HG02759 (cell line): ENCODE measurements around the gene MTCP1.

ENCODE experiments used
- ATAC-seq: cut with Tn5 transposase; IDR thresholded peaks from one replicate; pipeline ENCODE4 v1.9.1; 2021; ENCODE audit warnings: mild to moderate bottlenecking, moderate library complexity; ENCODE audit not compliant: unreplicated experiment

The MTCP1 gene, protein sequence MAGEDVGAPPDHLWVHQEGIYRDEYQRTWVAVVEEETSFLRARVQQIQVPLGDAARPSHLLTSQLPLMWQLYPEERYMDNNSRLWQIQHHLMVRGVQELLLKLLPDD

GRCh38 chrX:155070975-155071693 lies at the start of gene MTCP1, which contains the start of the genes BRCC3 and CMC4:
TSS of gene MTCP1 (minus strand) at chrX:155071136. CDS start at chrX:155066010, 5,126 bp downstream.
TSS of gene BRCC3 (plus strand) at chrX:155071508. CDS start at chrX:155071528, 20 bp downstream.
TSS of gene CMC4 (minus strand) at chrX:155071136. CDS start at chrX:155064023, 7,113 bp downstream.
- peak; percentile 92 for ATAC-seq

- no peak for ATAC-seq
These were observed 44.4 kb upstream of the MTCP1 start for GRCh38 chrX:155115174-155115819.

- no peak for ATAC-seq
These were observed 42.2 kb upstream of the MTCP1 start for GRCh38 chrX:155113097-155113496.

DNA sequence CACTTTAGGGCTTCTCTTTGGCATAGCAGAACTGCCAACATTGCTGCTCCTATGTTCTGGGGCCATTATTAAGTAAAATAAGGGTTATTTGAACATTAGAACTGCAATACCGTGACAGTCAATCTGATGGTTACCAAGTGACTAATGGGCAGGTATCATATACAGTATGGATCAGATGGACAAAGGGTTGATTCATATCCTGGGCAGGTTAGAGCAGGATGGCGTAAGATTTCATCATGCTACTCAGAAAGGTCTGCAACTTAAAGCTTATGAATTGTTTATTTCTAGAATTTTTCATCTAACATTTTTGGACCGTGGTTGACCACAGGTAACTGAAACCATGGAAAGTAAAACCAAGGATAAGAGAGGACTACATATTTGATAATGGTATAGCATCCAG lies 41.2 kb upstream of the MTCP1 start:
- no peak for ATAC-seq

DNA sequence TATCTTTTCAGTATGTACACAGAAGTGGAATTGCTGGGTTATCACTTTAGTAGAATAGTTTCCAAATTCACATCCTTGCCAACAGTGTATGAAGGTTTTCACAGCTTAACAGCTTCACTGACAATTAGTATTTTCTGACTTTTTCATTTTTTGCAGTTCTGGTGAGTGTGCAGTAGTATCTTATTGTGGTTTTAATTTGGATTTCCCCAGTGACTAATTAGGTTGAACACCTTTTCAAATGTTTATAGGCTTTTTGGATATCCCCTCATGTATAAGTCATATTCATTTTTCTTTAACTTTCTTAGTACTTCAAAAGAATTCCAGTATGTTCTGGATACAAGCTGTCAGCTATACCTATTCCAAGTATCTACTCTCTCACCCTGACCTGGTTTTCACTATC lies 37.5 kb upstream of the MTCP1 start:
- ATAC-seq: no peak

DNA sequence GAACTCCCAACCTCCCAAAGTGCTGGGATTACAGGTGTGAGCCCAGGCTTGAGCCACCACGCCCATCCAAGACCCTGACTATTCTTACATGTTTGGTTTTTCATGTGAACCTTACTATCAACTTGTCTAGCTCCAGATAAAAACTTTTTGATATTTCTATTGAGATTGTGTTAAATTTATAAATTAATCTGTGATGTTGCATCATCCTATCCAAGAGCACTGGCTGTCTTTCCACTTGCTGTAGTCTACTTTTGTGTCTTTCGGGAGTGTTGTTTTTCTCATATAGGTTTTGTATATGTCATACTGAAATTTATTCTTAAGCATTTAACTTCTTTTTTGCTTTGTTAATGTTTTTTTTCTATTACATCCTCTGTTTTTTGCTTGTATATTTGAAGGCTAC lies 35.0 kb upstream of the MTCP1 start:
- no peak for ATAC-seq

DNA sequence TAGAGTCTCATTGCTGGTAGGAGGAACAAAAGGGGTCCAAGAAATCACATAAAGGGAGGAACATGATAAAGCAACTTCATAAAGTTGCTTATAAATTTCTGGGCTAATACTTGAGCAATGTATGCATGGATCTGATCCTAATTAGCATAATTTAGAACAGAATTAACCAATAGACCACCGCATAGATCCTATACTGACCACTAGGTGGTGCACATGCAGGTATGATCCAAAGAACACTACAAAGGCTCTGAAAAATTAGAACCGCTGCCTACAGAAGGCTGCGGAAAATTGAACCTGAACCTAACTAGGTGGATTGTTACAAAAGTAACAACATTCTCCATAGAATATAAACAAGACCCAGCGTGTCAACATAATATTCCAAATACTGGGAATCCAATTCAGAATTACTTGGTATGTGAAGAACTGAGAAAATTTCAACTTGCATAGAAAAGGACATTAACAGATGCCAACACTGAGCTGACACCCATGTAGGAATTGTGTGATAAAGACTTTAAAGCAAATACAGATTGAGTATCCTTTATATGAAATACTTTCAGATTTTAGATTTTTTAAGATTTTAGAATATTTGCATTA lies 23.6 kb upstream of the MTCP1 start:
- no peak for ATAC-seq

- ATAC-seq: no peak
These were observed 16.2 kb upstream of the MTCP1 start for GRCh38 chrX:155086961-155087735.

DNA sequence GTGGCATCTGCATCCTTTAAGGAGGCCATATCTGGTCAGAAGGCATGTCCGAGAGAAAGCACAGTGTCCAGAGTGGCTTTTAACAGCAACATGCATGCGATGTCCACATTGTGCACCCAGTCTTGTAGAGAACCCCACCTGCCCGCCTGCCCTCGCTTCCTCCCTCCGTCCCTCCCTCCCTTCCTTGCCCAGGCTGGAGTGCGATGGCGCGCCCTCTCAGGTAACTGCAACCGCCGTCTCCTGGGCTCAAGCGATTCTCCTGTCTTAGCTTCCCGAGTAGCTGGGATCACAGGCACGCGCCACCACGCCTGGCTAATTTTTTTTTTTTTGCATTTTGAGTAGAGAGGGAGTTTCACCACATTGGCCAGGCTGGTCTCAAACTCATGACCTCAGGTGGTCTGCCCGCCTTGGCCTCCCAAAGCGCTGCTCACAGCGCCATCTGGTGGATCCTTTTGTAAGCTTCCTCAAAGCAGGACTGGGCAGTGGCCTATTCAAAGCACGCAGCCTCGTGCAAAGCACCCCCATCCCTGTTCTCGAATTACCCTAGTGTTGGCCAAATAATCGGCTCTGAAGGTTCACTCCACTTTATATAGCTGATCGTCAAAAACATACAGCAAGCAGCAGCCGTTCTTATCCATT lies 15.4 kb upstream of the MTCP1 start:
- ATAC-seq: no peak

DNA sequence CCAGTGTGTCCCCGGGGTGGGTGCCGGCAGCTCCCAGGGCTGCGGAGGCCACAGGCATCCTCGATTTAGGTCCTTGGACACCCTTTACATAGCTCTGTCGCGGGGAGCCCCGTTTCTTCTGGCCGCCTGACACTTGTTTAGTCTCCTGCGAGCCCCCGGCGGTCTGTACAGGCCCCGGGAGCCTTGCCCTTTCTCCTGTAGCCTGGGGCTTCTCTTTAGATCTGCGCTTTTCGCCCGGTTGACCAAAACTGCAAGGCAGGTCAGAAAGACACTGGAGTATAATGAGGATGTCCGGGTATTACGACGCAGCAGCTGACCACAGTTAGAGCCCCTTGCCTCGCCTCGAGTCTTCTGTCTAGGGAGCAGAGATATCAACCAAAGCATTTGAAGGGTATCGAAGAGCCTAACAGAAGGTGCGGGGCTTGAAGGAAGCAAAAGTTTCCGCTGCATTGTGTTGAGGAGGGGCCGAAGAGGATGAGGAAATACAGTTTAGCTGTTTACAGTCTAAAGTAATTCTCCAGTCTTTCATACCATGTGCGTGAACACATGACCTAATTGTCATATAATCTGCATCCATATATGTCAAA lies 851 bp upstream of the MTCP1 start:
- ATAC-seq: peak; percentile 16

- ATAC-seq: peak; percentile 24
These were observed 317 bp downstream of the MTCP1 start for GRCh38 chrX:155070663-155070974.

DNA sequence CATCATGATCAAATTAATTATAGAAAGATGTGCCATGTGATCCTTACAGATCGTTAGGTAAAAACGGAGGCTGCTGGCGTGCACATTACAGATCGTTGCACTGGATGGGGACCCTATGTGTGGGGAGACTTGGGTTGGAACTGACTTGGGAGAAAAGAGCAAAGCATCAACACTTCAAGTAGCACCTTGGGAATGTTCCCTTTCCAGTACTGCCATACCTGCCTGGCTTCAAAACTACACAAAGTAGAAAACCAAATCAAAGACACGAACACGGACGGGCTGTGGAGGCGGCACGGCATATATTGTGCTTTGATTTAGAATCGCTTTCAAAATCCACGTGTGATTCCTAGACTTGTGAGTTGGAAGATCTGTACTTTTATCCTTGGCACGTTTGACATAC lies 898 bp downstream of the MTCP1 start:
- ATAC-seq: no peak

GRCh38 chrX:155069414-155069813 lies 1.5 kb downstream of the MTCP1 start:
- ATAC-seq: no peak

DNA sequence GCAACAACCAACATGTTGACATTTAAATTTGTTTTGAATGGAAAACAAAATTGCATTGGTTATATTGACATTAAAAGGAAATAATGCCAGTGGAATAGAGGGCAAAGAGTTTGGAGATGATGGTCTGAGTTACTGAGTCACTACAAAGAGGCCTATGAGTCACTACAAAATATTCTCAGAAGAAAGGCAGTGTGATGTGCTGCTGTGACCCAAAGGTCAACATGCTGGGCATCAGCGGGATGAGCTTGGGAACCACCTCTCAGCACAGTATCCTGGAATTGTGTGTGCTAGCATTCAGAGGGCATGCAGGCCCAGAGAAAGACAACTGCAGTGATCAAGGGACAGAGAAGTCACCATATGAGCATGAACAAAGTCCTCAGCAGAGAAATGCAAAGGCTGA lies 2.8 kb downstream of the MTCP1 start:
- no peak for ATAC-seq

GRCh38 chrX:155065035-155065734 lies 5.8 kb downstream of the MTCP1 start:
- ATAC-seq: no peak

DNA sequence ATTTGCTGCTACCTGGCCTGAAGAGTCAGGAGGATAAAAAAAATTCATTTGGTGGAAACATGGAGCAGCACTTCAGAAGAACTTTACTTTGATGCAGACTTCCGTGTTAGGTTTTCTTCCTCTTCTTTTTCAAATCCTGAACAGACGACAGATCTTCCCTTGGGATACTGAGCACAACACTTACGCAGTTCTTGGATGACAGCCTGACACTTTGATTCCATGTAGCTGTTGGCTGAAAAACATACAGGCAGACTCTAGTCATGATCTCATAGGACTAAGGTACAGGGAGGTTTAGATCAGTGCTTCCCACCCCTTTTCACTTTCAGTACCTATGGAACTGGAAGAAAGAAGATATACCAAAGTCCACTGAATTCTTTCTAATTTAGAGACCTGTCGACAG lies 9.2 kb downstream of the MTCP1 start:
- ATAC-seq: no peak

DNA sequence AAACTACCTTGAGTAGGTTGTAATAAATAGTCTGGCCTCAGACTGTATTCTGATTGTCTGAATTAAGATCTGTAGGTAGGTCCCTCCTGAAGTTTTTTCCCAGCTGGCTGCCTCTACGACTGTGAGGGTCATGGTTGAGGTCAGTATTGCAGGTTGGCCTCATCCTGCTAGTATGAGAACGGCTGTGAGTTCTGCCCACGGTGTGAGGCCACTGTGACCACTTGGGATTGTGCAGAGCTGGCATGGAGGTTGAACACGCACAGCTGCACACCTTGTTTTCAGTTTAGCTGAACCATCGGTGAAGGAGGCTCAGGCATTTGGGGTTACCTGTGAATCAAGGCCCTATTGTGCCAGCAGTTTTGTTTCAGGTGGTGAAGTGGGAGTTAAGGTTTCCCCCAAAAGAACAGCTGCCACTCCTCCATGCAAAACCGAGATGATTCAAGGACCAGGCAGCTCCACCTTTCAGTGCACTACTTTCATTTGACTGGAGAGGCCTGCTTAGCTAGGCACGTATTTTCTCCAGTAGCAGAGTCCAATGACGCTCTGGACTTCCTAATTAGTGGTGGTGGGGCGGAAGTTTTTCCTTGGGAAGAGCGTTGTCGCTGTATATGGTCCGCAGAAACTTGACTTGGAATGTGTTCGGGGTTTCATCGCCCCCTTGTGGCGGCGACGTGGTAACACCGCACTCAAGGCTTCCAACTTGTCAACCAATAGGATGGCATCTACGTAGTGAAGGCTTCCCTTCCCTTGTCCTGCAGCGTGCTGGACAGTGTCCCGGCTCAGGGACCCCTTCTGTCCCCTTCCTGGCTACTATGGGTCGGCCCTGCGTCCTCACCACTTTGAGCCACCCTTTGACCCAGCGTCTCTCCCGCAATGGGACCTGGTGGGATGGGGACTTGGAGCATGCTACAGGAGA lies 13.8 kb downstream of the MTCP1 start:
- ATAC-seq: peak; percentile 73

DNA sequence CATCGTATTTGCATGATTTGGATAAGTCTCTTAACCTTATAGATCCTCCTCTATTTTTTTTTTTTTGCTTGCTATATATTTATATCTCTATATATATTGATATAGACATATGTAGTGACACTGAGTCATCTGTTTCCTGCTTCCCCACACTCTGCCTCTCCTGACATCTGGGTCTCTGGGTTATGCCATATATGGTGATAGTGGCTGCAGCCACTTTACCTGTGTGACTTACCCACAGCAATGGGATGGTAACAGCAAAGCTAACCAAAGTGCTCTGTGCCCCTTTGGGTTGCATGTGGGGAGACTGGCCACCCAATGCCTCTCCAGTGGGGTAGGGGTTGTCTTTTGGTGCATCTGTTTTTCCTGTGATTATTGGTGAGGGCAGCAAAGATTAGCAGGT lies 14.5 kb downstream of the MTCP1 start:
- no peak for ATAC-seq

- no peak for ATAC-seq
These were observed 15.4 kb downstream of the MTCP1 start for GRCh38 chrX:155055494-155055893.
